Body of pancreas (tissue), 4 donors: Measurements from ENCODE around the gene RGS6. TPM values are rescaled to one million over a fixed set of nuclear protein-coding genes. Genes with fewer than 3 reads are reported as not detected.

Experiments used
- ATAC-seq: fragments of 150-250 bp; one replicate; pipeline ENCODE4 v1.9.1; 2016
- DNase-seq, 4 donors: peaks; one replicate each; pipeline ENCODE4 v3.0.0-alpha.2; 2019
- H3K27ac ChIP-seq, 4 donors: fragments of 200-600 bp; sonication (generic); 1 replicate in 3 of 4; 2 replicates in 1 of 4; pipeline versions ENCODE4 v1.5.1 to v1.6.1; 2016 to 2019; ENCODE audit warnings: mild to moderate bottlenecking in 1 of 4, mixed read lengths in 1 of 4, moderate library complexity in 1 of 4
- H3K27me3 ChIP-seq, 2 donors: fragments of 200-600 bp; sonication (generic); one replicate each; pipeline ENCODE4 v1.6.0; 2016; ENCODE audit warnings: mild to moderate bottlenecking in 1 of 2
- H3K36me3 ChIP-seq, 2 donors: fragments of 200-600 bp; sonication (generic); replicated peaks in 1 of 2; 2 replicates each; pipeline ENCODE4 v1.5.1; 2016; ENCODE audit warnings: low read depth in 2 of 2; ENCODE audit not compliant: insufficient read depth in 1 of 2
- H3K4me1 ChIP-seq: fragments of 200-600 bp; sonication (generic); one replicate; pipeline ENCODE4 v1.6.0; 2016
- H3K4me3 ChIP-seq, 2 donors: fragments of 200-600 bp; sonication (generic); 1 replicate in 1 of 2; 2 replicates in 1 of 2; pipeline ENCODE4 v1.5.1; 2016 to 2019
- H3K9me3 ChIP-seq, 3 donors: fragments of 200-600 bp; sonication (generic); 1 replicate in 2 of 3; 2 replicates in 1 of 3; pipeline ENCODE4 v1.5.1; 2016
- CTCF ChIP-seq, 7 experiments: fragments of 450-650 bp in 4 of 7; fragments of 200-600 bp in 3 of 7; sonication (generic) in 3 of 7; IDR thresholded peaks; one replicate each; pipeline ENCODE4 v1.5.1; 2016 to 2019; ENCODE audit warnings: antibody characterized with exemption in 7 of 7
- POLR2A ChIP-seq, 3 donors: fragments of 450-650 bp; IDR thresholded peaks; one replicate each; pipeline ENCODE4 v1.6.1; 2016; ENCODE audit warnings: antibody characterized with exemption in 3 of 3, mild to moderate bottlenecking in 2 of 3
- WGBS, 2 donors: methylation state at CpG; one replicate each; pipeline ENCODE4 v1.1.5; 2017; 5-methylcytosine and 5-hydroxymethylcytosine counted together
- intact Hi-C: fragments of 100-400 bp; cut with DNase I; formaldehyde crosslinking; loops from one replicate; pipeline ENCODE4 v1.15.1; 2023
- total RNA-seq, 2 donors: library from RNA; depleted of rRNA; stranded (reverse); fragments of >200 nt; gene quantifications; one replicate each; pipeline ENCODE4 v1.1.0, GENCODE V29; 2016

The RGS6 gene
- total RNA-seq, 2 donors from 2014 or later, result 0.26 to 1.3 TPM

- WGBS, 2 donors, result 60 to 73% methylated on average over 9 of the region's 9 CpGs
- TF ChIP-seq CTCF (IDR thresholded peaks at IDR 0.05) (no peak), POLR2A (IDR thresholded peaks at IDR 0.05) (no peak)
- H3K4me3 ChIP-seq, result no peak overlapping the region
- ATAC-seq (no peak), DNase-seq (no peak)
- H3K27ac ChIP-seq, result no peak overlapping the region
- no peaks in the 10 kb centered on the region for H3K4me1 ChIP-seq
- H3K36me3 ChIP-seq, result no peaks in the 10 kb centered on the region
- no peaks in the 10 kb centered on the region for H3K9me3 ChIP-seq
- intact Hi-C loops, result no loop called here
- H3K27me3 ChIP-seq, result no peaks in the 10 kb centered on the region
Measured at GRCh38 chr14:72164420-72165228, 232.4 kb downstream of the RGS6 start.

- H3K9me3 ChIP-seq, result no peaks in the 10 kb centered on the region
- H3K27me3 ChIP-seq, result no peaks in the 10 kb centered on the region
- H3K4me3 ChIP-seq, result no peak overlapping the region
- H3K4me1 ChIP-seq, result no peaks in the 10 kb centered on the region
- no peaks in the 10 kb centered on the region for H3K36me3 ChIP-seq
- ATAC-seq, result no peak
- TF ChIP-seq CTCF (IDR thresholded peaks at IDR 0.05), result no peak
- no peak for TF ChIP-seq POLR2A (IDR thresholded peaks at IDR 0.05)
- intact Hi-C loops, result no loop called here
- H3K27ac ChIP-seq, result no peak overlapping the region
- DNase-seq, result no peak
- WGBS, 2 donors, result 57 to 62% methylated on average over 8 of the region's 8 CpGs
Measured at GRCh38 chr14:72165229-72165698, 233.0 kb downstream of the RGS6 start.

- DNase-seq (peak in 1 of 4 donors; percentile 12), ATAC-seq (no peak)
- H3K4me1 ChIP-seq, result no peaks in the 10 kb centered on the region
- H3K9me3 ChIP-seq, result no peaks in the 10 kb centered on the region
- H3K36me3 ChIP-seq, result no peaks in the 10 kb centered on the region
- 63 to 72% methylated on average over 3 of the region's 3 CpGs for WGBS, 2 donors
- intact Hi-C loops, result no loop called here
- no peak for TF ChIP-seq POLR2A (IDR thresholded peaks at IDR 0.05)
- no peak for TF ChIP-seq CTCF (IDR thresholded peaks at IDR 0.05)
- H3K4me3 ChIP-seq, result no peak overlapping the region
- H3K27ac ChIP-seq, result no peak overlapping the region
- no peaks in the 10 kb centered on the region for H3K27me3 ChIP-seq
Measured at GRCh38 chr14:72169521-72169920, 237.3 kb downstream of the RGS6 start.

GRCh38 chr14:72172049-72172448, 239.8 kb downstream of the RGS6 start:
- no peak overlapping the region for H3K27ac ChIP-seq

More at GRCh38 chr14:72172049-72172448, 239.8 kb downstream of the RGS6 start:
- Histone ChIP-seq H3K4me1 (no peaks in the 10 kb centered on the region), H3K4me3 (no peak overlapping the region), H3K27me3 (no peaks in the 10 kb centered on the region), H3K36me3 (no peaks in the 10 kb centered on the region), H3K9me3 (no peaks in the 10 kb centered on the region)
- no peak for DNase-seq
- ATAC-seq, result no peak
- 80 to 83% methylated on average over 5 of the region's 5 CpGs for WGBS, 2 donors
- intact Hi-C loops, result no loop called here
- TF ChIP-seq CTCF (IDR thresholded peaks at IDR 0.05) (no peak), POLR2A (IDR thresholded peaks at IDR 0.05) (no peak)
